HCT116 (cell line): ENCODE data around the gene ACER3. TPM values are rescaled to one million over a fixed set of nuclear protein-coding genes. Genes with fewer than 3 reads are reported as not detected.

ENCODE experiments used
- ATAC-seq: fragments of 200-7000 bp; cut with Tn5 transposase; 2 replicates; pipeline ENCODE4 v1.9.1; 2020; ENCODE audit warnings: mild to moderate bottlenecking, moderate library complexity
- BruUV-seq: library from RNA; stranded (reverse); fragments of 400-500 nt; replicated peaks from 2 replicates; lab custom pipeline; 2021; lab: Mats Ljungman, UMichigan
- CTCF ChIA-PET: fragments of 300-600 bp; sonication (Branson Sonifier 250); formaldehyde crosslinking; loops from one replicate; lab custom pipeline; 2021; ENCODE audit warnings: antibody characterized with exemption; lab: Charles Lee
- POLR2A ChIA-PET: fragments of 300-600, 350-600 bp; sonication (Branson Sonifier 250); formaldehyde crosslinking; loops from one replicate; lab custom pipeline; 2021; ENCODE audit warnings: antibody characterized with exemption; lab: Charles Lee
- RAD21 ChIA-PET, 2 experiments: fragments of 300-600 bp; sonication (Branson Sonifier 250); formaldehyde crosslinking; loops; one replicate each; lab custom pipeline; 2023; ENCODE audit warnings: low total read pairs in 2 of 2; ENCODE audit not compliant: uncharacterized antibody in 2 of 2, unreplicated experiment in 2 of 2, low non-redundant PET in 1 of 2; lab: Charles Lee
- DNase-seq: peaks from one replicate; pipeline ENCODE4 v3.0.0-alpha.2; 2010; ENCODE audit warnings: low read depth, low spot score
- H2AFZ ChIP-seq: fragments of 200-600 bp; shearing (Covaris generic), sonication (generic); 2 replicates; pipeline ENCODE4 v1.6.1; 2017; ENCODE audit warnings: low read depth, mixed run types, mixed read lengths, antibody characterized with exemption, low read length; ENCODE audit not compliant: poor library complexity, severe bottlenecking
- H3K27ac ChIP-seq: 2 replicates; pipeline ENCODE4 v1.5.1; 2012; ENCODE audit warnings: low read depth, low read length
- H3K27me3 ChIP-seq: fragments of 200-600 bp; sonication (generic); 2 replicates; pipeline ENCODE4 v1.6.1; 2016; ENCODE audit warnings: mixed run types, low read length, mixed read lengths; ENCODE audit not compliant: insufficient read depth
- H3K36me3 ChIP-seq, 2 experiments: fragments of 200-500 bp in 1 of 2; fragments of 200-600 bp in 1 of 2; sonication (Bioruptor generic) in 1 of 2; sonication (generic) in 1 of 2; 2 replicates each; pipeline versions ENCODE4 v1.5.1 to v1.6.1; 2014 to 2016; ENCODE audit warnings: low read length in 2 of 2, inconsistent platforms in 1 of 2, mixed read lengths in 1 of 2, mixed run types in 1 of 2; ENCODE audit not compliant: insufficient read depth in 2 of 2, control insufficient read depth in 1 of 2
- H3K4me1 ChIP-seq, 2 experiments: fragments of 200-600 bp in 1 of 2; sonication (generic) in 1 of 2; 2 replicates each; pipeline versions ENCODE4 v1.5.1 to v1.6.1; 2012 to 2017; ENCODE audit warnings: low read length in 2 of 2, inconsistent platforms in 1 of 2, mild to moderate bottlenecking in 1 of 2, mixed read lengths in 1 of 2, mixed run types in 1 of 2, moderate library complexity in 1 of 2; ENCODE audit not compliant: insufficient read depth in 2 of 2, control insufficient read depth in 1 of 2
- H3K4me2 ChIP-seq: fragments of 200-600 bp; sonication (generic); 2 replicates; pipeline ENCODE4 v1.6.1; 2017; ENCODE audit warnings: mixed run types, low read length, mixed read lengths
- H3K4me3 ChIP-seq, 2 experiments: fragments of 200-600 bp in 1 of 2; sonication (generic) in 1 of 2; replicated peaks in 1 of 2; 2 replicates each; pipeline ENCODE4 v1.5.1; 2011 to 2016; ENCODE audit warnings: low read length in 2 of 2, control low read depth in 1 of 2, low read depth in 1 of 2, mild to moderate bottlenecking in 1 of 2, mixed read lengths in 1 of 2, mixed run types in 1 of 2
- H3K79me2 ChIP-seq: fragments of 200-600 bp; sonication (generic); 2 replicates; pipeline ENCODE4 v1.6.1; 2017; ENCODE audit warnings: mild to moderate bottlenecking, mixed run types, low read length, moderate library complexity, mixed read lengths; ENCODE audit not compliant: insufficient read depth
- H3K9ac ChIP-seq: fragments of 200-600 bp; sonication (generic); 2 replicates; pipeline ENCODE4 v1.6.1; 2016; ENCODE audit warnings: low read length, mixed read lengths
- H3K9me2 ChIP-seq: fragments of 200-600 bp; sonication (generic), shearing (Covaris generic); 2 replicates; pipeline ENCODE4 v1.6.1; 2017; ENCODE audit warnings: mixed run types, mild to moderate bottlenecking, moderate library complexity; ENCODE audit not compliant: insufficient read depth
- H3K9me3 ChIP-seq, 2 experiments: fragments of 200-500 bp in 1 of 2; fragments of 200-600 bp in 1 of 2; sonication (Bioruptor generic) in 1 of 2; sonication (generic) in 1 of 2; 2 replicates each; pipeline ENCODE4 v1.6.1; 2014 to 2017; ENCODE audit warnings: low read length in 2 of 2, mixed read lengths in 2 of 2, inconsistent platforms in 1 of 2, low read depth in 1 of 2, mild to moderate bottlenecking in 1 of 2, mixed run types in 1 of 2, moderate library complexity in 1 of 2; ENCODE audit not compliant: control insufficient read depth in 1 of 2, insufficient read depth in 1 of 2
- H4K20me1 ChIP-seq: fragments of 200-600 bp; sonication (generic), shearing (Covaris generic); 2 replicates; pipeline ENCODE4 v1.6.1; 2017; ENCODE audit warnings: mixed run types, mild to moderate bottlenecking, moderate library complexity; ENCODE audit not compliant: insufficient read depth
- CBX3 ChIP-seq: IDR thresholded peaks from 2 replicates; pipeline ENCODE4 v1.6.1; 2012; ENCODE audit warnings: low read depth
- CEBPB ChIP-seq: IDR thresholded peaks from 2 replicates; pipeline ENCODE4 v1.6.1; 2012; ENCODE audit warnings: low read depth
- ELF1 ChIP-seq: IDR thresholded peaks from 2 replicates; pipeline ENCODE4 v1.6.1; 2012; ENCODE audit warnings: low read depth, borderline replicate concordance
- FOSL1 ChIP-seq: IDR thresholded peaks from 2 replicates; pipeline ENCODE4 v1.6.1; 2012; ENCODE audit warnings: low read depth
- POLR2A ChIP-seq: IDR thresholded peaks from 2 replicates; pipeline ENCODE4 v1.7.0; 2011; ENCODE audit warnings: borderline replicate concordance; ENCODE audit not compliant: insufficient read depth, insufficient read length; ENCODE audit errors: extremely low read depth
- POLR2AphosphoS5 ChIP-seq: IDR thresholded peaks from 2 replicates; pipeline ENCODE4 v1.6.1; 2011; ENCODE audit warnings: mild to moderate bottlenecking, low read depth, low read length, moderate library complexity
- RAD21 ChIP-seq: IDR thresholded peaks from 2 replicates; pipeline ENCODE4 v1.6.1; 2012; ENCODE audit warnings: low read depth, mild to moderate bottlenecking
- SIN3A ChIP-seq: IDR thresholded peaks from 2 replicates; pipeline ENCODE4 v1.6.1; 2012; ENCODE audit warnings: low read depth
- SP1 ChIP-seq: IDR thresholded peaks from 2 replicates; pipeline ENCODE4 v1.6.1; 2012; ENCODE audit warnings: low read depth
- SRF ChIP-seq: IDR thresholded peaks from 2 replicates; pipeline ENCODE4 v1.6.1; 2012; ENCODE audit warnings: low read depth
- TCF7L2 ChIP-seq: IDR thresholded peaks from 2 replicates; pipeline ENCODE4 v1.7.0; 2011; ENCODE audit warnings: borderline replicate concordance, inconsistent platforms; ENCODE audit not compliant: insufficient read depth, insufficient read length; ENCODE audit errors: extremely low read depth
- YY1 ChIP-seq: IDR thresholded peaks from 2 replicates; pipeline ENCODE4 v1.6.1; 2011; ENCODE audit warnings: low read length, low read depth, moderate library complexity, mild to moderate bottlenecking; ENCODE audit not compliant: insufficient replicate concordance; ENCODE audit errors: extremely low read depth
- ZFX ChIP-seq: fragments of 450-650 bp; IDR thresholded peaks from 2 replicates; pipeline ENCODE4 v1.6.1; 2017
- ZNF274 ChIP-seq: fragments of 200-500 bp; sonication (Bioruptor generic); IDR thresholded peaks from 2 replicates; pipeline ENCODE4 v1.6.1; 2014; ENCODE audit warnings: mild to moderate bottlenecking, low read depth, low read length, inconsistent platforms
- intact Hi-C: fragments of 100-400 bp; cut with micrococcal nuclease; formaldehyde crosslinking; loops from 2 replicates; pipeline ENCODE4 v1.10.0; 2022
- total RNA-seq: library from RNA; stranded (reverse); gene quantifications from one replicate; pipeline ENCODE4 v1.2.1, GENCODE V29; 2021; ENCODE audit not compliant: unreplicated experiment
- TF ChIP-seq, protein P1 (sequence below): IDR thresholded peaks from 2 replicates; pipeline ENCODE4 v1.6.1; 2012; ENCODE audit warnings: low read depth
- TF ChIP-seq, protein P2 (sequence below): IDR thresholded peaks from 2 replicates; pipeline ENCODE4 v1.6.1; 2012
- TF ChIP-seq, protein P3 (sequence below), 3 experiments: fragments of 200-600 bp in 1 of 3; sonication (generic) in 1 of 3; IDR thresholded peaks in 2 of 3; conservative IDR thresholded peaks in 1 of 3; 2 replicates each; pipeline ENCODE4 v1.5.1; 2012 to 2017; ENCODE audit warnings: low read depth in 2 of 3, low read length in 2 of 3, antibody characterized with exemption in 1 of 3, borderline replicate concordance in 1 of 3, control low read depth in 1 of 3, mild to moderate bottlenecking in 1 of 3, mixed read lengths in 1 of 3, mixed run types in 1 of 3, moderate library complexity in 1 of 3; ENCODE audit not compliant: insufficient read depth in 1 of 3
- TF ChIP-seq, protein P4 (sequence below): IDR thresholded peaks from 2 replicates; pipeline ENCODE4 v1.6.1; 2011; ENCODE audit warnings: mild to moderate bottlenecking, low read length, moderate library complexity; ENCODE audit not compliant: insufficient replicate concordance; ENCODE audit errors: extremely low read depth

ACER3 gene
- total RNA-seq, 1 experiment from 2014 or later = 19.1 TPM

DNA sequence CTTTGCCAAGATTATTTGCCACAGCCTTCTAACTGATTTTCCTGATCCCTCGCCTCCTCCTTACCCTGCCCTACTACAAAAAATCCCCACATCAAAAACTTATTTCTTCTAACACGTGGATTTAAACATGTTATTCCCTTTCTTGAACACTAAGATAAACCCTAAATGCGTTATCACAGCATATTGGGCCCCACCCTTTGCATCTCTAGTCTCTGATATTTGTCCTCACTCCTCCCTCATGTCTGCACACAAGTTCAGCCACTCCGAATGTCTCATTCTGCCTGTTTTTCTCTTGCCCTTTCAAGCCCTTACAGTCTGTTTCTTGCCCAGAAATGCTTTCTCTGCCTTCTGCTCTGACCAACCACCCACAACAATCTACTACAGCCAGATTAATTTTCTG lies 10.6 kb upstream of the ACER3 start:
- RAD21 ChIA-PET = no interaction called here
- Histone ChIP-seq H3K9ac (no peak overlapping the region), H3K79me2 (no peaks in the 10 kb centered on the region), H3K4me2 (no peak overlapping the region), H3K27me3 (no peaks in the 10 kb centered on the region), H3K36me3 (no peaks in the 10 kb centered on the region), H2AFZ (no peak overlapping the region), H3K4me1 (no peaks in the 10 kb centered on the region), H3K4me3 (no peak overlapping the region), H3K9me3 (no peaks in the 10 kb centered on the region), H4K20me1 (no peaks in the 10 kb centered on the region), H3K27ac (no peak overlapping the region), H3K9me2 (no peaks in the 10 kb centered on the region)
- DNase-seq (no peak), ATAC-seq (no peak)
- intact Hi-C loops = no loop called here
- no TSS peak for BruUV-seq
- POLR2A ChIA-PET = no interaction called here
- TF ChIP-seq ZFX (no peak), POLR2AphosphoS5 (no peak), RAD21 (no peak), ZNF274 (no peak), POLR2A (no peak), SP1 (no peak), FOSL1 (no peak), CBX3 (no peak), YY1 (no peak), CEBPB (no peak), TCF7L2 (no peak), SIN3A (no peak), SRF (no peak), ELF1 (no peak)
- TF ChIP-seq, protein P1, sequence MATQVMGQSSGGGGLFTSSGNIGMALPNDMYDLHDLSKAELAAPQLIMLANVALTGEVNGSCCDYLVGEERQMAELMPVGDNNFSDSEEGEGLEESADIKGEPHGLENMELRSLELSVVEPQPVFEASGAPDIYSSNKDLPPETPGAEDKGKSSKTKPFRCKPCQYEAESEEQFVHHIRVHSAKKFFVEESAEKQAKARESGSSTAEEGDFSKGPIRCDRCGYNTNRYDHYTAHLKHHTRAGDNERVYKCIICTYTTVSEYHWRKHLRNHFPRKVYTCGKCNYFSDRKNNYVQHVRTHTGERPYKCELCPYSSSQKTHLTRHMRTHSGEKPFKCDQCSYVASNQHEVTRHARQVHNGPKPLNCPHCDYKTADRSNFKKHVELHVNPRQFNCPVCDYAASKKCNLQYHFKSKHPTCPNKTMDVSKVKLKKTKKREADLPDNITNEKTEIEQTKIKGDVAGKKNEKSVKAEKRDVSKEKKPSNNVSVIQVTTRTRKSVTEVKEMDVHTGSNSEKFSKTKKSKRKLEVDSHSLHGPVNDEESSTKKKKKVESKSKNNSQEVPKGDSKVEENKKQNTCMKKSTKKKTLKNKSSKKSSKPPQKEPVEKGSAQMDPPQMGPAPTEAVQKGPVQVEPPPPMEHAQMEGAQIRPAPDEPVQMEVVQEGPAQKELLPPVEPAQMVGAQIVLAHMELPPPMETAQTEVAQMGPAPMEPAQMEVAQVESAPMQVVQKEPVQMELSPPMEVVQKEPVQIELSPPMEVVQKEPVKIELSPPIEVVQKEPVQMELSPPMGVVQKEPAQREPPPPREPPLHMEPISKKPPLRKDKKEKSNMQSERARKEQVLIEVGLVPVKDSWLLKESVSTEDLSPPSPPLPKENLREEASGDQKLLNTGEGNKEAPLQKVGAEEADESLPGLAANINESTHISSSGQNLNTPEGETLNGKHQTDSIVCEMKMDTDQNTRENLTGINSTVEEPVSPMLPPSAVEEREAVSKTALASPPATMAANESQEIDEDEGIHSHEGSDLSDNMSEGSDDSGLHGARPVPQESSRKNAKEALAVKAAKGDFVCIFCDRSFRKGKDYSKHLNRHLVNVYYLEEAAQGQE = no peak
- TF ChIP-seq, protein P2, sequence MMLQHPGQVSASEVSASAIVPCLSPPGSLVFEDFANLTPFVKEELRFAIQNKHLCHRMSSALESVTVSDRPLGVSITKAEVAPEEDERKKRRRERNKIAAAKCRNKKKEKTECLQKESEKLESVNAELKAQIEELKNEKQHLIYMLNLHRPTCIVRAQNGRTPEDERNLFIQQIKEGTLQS = no peak
- TF ChIP-seq, protein P3, sequence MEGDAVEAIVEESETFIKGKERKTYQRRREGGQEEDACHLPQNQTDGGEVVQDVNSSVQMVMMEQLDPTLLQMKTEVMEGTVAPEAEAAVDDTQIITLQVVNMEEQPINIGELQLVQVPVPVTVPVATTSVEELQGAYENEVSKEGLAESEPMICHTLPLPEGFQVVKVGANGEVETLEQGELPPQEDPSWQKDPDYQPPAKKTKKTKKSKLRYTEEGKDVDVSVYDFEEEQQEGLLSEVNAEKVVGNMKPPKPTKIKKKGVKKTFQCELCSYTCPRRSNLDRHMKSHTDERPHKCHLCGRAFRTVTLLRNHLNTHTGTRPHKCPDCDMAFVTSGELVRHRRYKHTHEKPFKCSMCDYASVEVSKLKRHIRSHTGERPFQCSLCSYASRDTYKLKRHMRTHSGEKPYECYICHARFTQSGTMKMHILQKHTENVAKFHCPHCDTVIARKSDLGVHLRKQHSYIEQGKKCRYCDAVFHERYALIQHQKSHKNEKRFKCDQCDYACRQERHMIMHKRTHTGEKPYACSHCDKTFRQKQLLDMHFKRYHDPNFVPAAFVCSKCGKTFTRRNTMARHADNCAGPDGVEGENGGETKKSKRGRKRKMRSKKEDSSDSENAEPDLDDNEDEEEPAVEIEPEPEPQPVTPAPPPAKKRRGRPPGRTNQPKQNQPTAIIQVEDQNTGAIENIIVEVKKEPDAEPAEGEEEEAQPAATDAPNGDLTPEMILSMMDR (IDR thresholded peaks at IDR 0.05 in 2 of 3, conservative IDR thresholded peaks at IDR 0.05 in 1 of 3; ENCODE audit: borderline replicate concordance in 1 of 3, insufficient read depth in 1 of 3, low read depth in 2 of 3, low read length in 2 of 3) = no peak
- TF ChIP-seq, protein P4, sequence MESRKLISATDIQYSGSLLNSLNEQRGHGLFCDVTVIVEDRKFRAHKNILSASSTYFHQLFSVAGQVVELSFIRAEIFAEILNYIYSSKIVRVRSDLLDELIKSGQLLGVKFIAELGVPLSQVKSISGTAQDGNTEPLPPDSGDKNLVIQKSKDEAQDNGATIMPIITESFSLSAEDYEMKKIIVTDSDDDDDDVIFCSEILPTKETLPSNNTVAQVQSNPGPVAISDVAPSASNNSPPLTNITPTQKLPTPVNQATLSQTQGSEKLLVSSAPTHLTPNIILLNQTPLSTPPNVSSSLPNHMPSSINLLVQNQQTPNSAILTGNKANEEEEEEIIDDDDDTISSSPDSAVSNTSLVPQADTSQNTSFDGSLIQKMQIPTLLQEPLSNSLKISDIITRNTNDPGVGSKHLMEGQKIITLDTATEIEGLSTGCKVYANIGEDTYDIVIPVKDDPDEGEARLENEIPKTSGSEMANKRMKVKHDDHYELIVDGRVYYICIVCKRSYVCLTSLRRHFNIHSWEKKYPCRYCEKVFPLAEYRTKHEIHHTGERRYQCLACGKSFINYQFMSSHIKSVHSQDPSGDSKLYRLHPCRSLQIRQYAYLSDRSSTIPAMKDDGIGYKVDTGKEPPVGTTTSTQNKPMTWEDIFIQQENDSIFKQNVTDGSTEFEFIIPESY = no peak
- CTCF ChIA-PET = no interaction called here
